ENCODE measurements around the gene HECTD4. TPM values are rescaled to one million over a fixed set of nuclear protein-coding genes. Genes with fewer than 3 reads are reported as not detected.

Gene HECTD4
- total RNA-seq, 2 experiments from 2014 or later = 34.5 to 62.4 TPM

- H3K79me2 ChIP-seq (ENCODE audit: insufficient read depth, low read depth, low read length) = no peaks in the 10 kb centered on the region
- no peak overlapping the region for H3K4me2 ChIP-seq (ENCODE audit: low read length)
- H3K4me3 ChIP-seq (ENCODE audit: low read depth, low read length, poor library complexity, severe bottlenecking) = no peak overlapping the region
- no TSS peak for BruUV-seq (replicated peaks)
- CTCF ChIA-PET (ENCODE audit: unreplicated experiment) = no interaction called here
- TF ChIP-seq EZH2phosphoT487 (IDR thresholded peaks at IDR 0.05; ENCODE audit: borderline replicate concordance, low read depth, low read length) = no peak
- TF ChIP-seq, protein P1, sequence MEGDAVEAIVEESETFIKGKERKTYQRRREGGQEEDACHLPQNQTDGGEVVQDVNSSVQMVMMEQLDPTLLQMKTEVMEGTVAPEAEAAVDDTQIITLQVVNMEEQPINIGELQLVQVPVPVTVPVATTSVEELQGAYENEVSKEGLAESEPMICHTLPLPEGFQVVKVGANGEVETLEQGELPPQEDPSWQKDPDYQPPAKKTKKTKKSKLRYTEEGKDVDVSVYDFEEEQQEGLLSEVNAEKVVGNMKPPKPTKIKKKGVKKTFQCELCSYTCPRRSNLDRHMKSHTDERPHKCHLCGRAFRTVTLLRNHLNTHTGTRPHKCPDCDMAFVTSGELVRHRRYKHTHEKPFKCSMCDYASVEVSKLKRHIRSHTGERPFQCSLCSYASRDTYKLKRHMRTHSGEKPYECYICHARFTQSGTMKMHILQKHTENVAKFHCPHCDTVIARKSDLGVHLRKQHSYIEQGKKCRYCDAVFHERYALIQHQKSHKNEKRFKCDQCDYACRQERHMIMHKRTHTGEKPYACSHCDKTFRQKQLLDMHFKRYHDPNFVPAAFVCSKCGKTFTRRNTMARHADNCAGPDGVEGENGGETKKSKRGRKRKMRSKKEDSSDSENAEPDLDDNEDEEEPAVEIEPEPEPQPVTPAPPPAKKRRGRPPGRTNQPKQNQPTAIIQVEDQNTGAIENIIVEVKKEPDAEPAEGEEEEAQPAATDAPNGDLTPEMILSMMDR (conservative IDR thresholded peaks at IDR 0.05; ENCODE audit: low read length) = no peak
- no peaks in the 10 kb centered on the region for H3K36me3 ChIP-seq (ENCODE audit: insufficient read depth, low read length)
- no peak for DNase-seq (ENCODE audit: low spot score)
- intact Hi-C loops (cut with micrococcal nuclease; ENCODE audit: unreplicated experiment) = no loop called here
- H2AFZ ChIP-seq (ENCODE audit: low read length) = no peak overlapping the region
- no peaks in the 10 kb centered on the region for H3K9me2 ChIP-seq (ENCODE audit: insufficient read depth, low read length)
- H4K20me1 ChIP-seq (ENCODE audit: insufficient read depth, low read length) = no peaks in the 10 kb centered on the region
- H3K4me1 ChIP-seq (ENCODE audit: insufficient read depth, low read length, poor library complexity, severe bottlenecking) = no peaks in the 10 kb centered on the region
- H3K27ac ChIP-seq (ENCODE audit: low read depth, low read length, poor library complexity, severe bottlenecking) = no peak overlapping the region
- no peaks in the 10 kb centered on the region for H3K9me3 ChIP-seq (ENCODE audit: low read length)
- POLR2A ChIA-PET = no interaction called here
Observed at GRCh38 chr12:112328456-112329124, 53.6 kb downstream of the HECTD4 start.

- Histone ChIP-seq H3K9me2 (ENCODE audit: insufficient read depth, low read length) (no peaks in the 10 kb centered on the region), H4K20me1 (ENCODE audit: insufficient read depth, low read length) (no peaks in the 10 kb centered on the region), H3K9me3 (ENCODE audit: low read length) (no peaks in the 10 kb centered on the region), H3K4me2 (ENCODE audit: low read length) (no peak overlapping the region), H2AFZ (ENCODE audit: low read length) (no peak overlapping the region), H3K36me3 (ENCODE audit: insufficient read depth, low read length) (no peaks in the 10 kb centered on the region), H3K27ac (ENCODE audit: low read depth, low read length, poor library complexity, severe bottlenecking) (no peak overlapping the region), H3K4me1 (ENCODE audit: insufficient read depth, low read length, poor library complexity, severe bottlenecking) (no peaks in the 10 kb centered on the region), H3K4me3 (ENCODE audit: low read depth, low read length, poor library complexity, severe bottlenecking) (no peak overlapping the region), H3K79me2 (ENCODE audit: insufficient read depth, low read depth, low read length) (no peaks in the 10 kb centered on the region)
- no peak for DNase-seq (ENCODE audit: low spot score)
- ChIA-PET POLR2A (no interaction called here), CTCF (ENCODE audit: unreplicated experiment) (no interaction called here)
- intact Hi-C loops (cut with micrococcal nuclease; ENCODE audit: unreplicated experiment) = no loop called here
- TF ChIP-seq, protein P1 (conservative IDR thresholded peaks at IDR 0.05; ENCODE audit: low read length) = no peak
- no TSS peak for BruUV-seq (replicated peaks)
Observed at GRCh38 chr12:112327209-112327938, 54.9 kb downstream of the HECTD4 start.

- Histone ChIP-seq H3K79me2 (ENCODE audit: insufficient read depth, low read depth, low read length) (no peaks in the 10 kb centered on the region), H4K20me1 (ENCODE audit: insufficient read depth, low read length) (no peaks in the 10 kb centered on the region), H3K4me1 (ENCODE audit: insufficient read depth, low read length, poor library complexity, severe bottlenecking) (no peaks in the 10 kb centered on the region), H3K27ac (ENCODE audit: low read depth, low read length, poor library complexity, severe bottlenecking) (no peak overlapping the region), H3K9me3 (ENCODE audit: low read length) (no peaks in the 10 kb centered on the region), H3K4me2 (ENCODE audit: low read length) (no peak overlapping the region), H3K36me3 (ENCODE audit: insufficient read depth, low read length) (no peaks in the 10 kb centered on the region), H3K9me2 (ENCODE audit: insufficient read depth, low read length) (no peaks in the 10 kb centered on the region), H2AFZ (ENCODE audit: low read length) (no peak overlapping the region), H3K4me3 (ENCODE audit: low read depth, low read length, poor library complexity, severe bottlenecking) (no peak overlapping the region)
- CTCF ChIA-PET (ENCODE audit: unreplicated experiment) = no interaction called here
- POLR2A ChIA-PET = no interaction called here
- intact Hi-C loops (cut with micrococcal nuclease; ENCODE audit: unreplicated experiment) = no loop called here
- no TSS peak for BruUV-seq (replicated peaks)
- TF ChIP-seq EZH2phosphoT487 (IDR thresholded peaks at IDR 0.05; ENCODE audit: borderline replicate concordance, low read depth, low read length) = no peak
- TF ChIP-seq, protein P1 (conservative IDR thresholded peaks at IDR 0.05; ENCODE audit: low read length) = no peak
- DNase-seq (ENCODE audit: low spot score) = no peak
Observed at GRCh38 chr12:112325622-112326207, 56.5 kb downstream of the HECTD4 start.
